Activated CD4-positive, alpha-beta T cell treated with anti-CD3 and anti-CD28 coated beads, Interleukin-2, amount 50 U/mL, for 48 hours (primary cell): ENCODE results near the gene UROD.

ENCODE experiments used
- DNase-seq, 2 experiments: peaks; one replicate each; pipeline ENCODE4 v3.0.0-alpha.2; 2020

Gene UROD

GRCh38 chr1:45009296-45009865 lies 2.7 kb upstream of the UROD start:
- no peak for DNase-seq

- peak; percentile 29 to 42 for DNase-seq
Measured at GRCh38 chr1:45009956-45010854, 1.8 kb upstream of the UROD start.

- DNase-seq: peak; percentile 73 to 81
Measured at GRCh38 chr1:45010855-45011811, 921 bp upstream of the UROD start, which contains the start of gene HECTD3. Gene HECTD3 (minus strand): TSS chr1:45011324. CDS start chr1:45011257, 67 bp downstream.

GRCh38 chr1:45012639-45013278 lies 705 bp downstream of the UROD start:
- peak; percentile 63 to 69 for DNase-seq

- DNase-seq: no peak
Measured at GRCh38 chr1:45013551-45014209, 1.6 kb downstream of the UROD start.

GRCh38 chr1:45014321-45015028 lies 2.4 kb downstream of the UROD start:
- DNase-seq: peak; percentile 81 to 86

- no peak for DNase-seq
Measured at GRCh38 chr1:45015683-45016082, 3.6 kb downstream of the UROD start.

DNA sequence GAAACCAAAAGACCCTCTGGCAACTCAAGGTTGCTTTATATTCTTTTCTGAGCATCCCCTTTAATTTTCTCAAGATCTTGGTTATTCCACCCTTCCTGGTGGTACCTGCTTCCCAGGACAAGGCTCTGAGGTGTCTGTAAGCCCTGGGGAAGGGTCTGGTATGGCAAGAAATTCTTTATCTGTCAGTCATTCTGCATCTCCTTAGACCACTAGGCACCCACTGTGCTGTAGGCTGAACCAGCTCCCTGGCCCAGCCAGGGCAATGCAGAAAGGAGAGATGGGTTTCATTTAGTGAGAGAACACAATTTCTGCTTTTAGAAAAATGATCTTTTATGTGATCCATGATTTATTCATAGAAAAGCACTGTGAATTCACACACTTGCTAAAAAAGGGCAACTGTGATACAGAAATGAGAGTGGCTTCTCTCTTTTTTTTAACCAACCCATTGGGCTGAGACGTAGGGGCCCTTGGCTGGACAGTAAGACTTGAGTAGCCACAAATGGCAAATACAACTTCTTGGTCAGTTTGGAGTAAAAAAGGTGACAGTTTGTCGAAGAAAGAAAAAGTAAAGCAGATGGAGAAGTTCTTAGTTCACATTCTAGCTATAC lies 4.1 kb downstream of the UROD start:
- DNase-seq: no peak

GRCh38 chr1:45016767-45017166 lies 4.7 kb downstream of the UROD start:
- DNase-seq: no peak

- peak; percentile 74 to 75 for DNase-seq
Measured at GRCh38 chr1:45018599-45019230, 6.7 kb downstream of the UROD start.

- no peak for DNase-seq
Measured at GRCh38 chr1:45023663-45024062, 11.6 kb downstream of the UROD start.

GRCh38 chr1:45026446-45026845 lies 14.4 kb downstream of the UROD start:
- DNase-seq: no peak

DNA sequence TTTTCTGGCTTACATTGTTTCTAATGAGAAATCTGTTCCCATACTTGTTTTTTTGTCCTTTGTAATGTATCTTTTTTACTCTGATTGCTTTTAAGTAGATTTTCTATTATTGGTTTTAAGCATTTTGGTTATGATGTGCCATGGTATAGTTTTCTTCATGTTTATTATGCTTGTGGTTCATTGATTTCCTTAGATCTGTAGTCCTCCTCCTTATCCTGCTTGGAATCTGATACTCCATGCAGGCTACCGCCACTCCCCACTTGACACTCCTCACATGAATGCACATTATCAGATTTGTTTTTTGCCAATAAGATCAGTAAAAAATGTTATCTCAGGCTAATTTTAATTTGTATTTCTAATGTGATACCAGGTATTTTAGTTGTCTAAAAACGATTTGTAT lies 20.8 kb downstream of the UROD start:
- DNase-seq: no peak

DNA sequence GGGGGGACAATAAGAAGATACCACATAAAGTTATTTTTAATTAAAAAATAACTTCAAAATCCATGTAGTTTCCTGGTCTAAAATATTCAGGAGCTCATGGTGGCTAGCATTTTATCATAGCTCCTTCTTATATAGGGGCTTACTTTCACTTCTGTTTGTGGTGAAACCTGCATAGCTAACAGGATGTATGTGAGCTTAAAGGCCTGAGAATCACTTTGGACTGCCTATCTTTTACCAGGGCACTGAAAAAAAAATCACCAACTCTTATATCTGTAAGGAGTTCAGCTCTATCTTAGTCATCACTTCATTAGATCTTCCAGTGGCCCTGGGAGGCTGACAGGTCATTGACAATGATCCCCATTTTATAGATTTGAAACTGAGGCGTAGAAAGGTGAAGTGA lies 21.3 kb downstream of the UROD start:
- no peak for DNase-seq

DNA sequence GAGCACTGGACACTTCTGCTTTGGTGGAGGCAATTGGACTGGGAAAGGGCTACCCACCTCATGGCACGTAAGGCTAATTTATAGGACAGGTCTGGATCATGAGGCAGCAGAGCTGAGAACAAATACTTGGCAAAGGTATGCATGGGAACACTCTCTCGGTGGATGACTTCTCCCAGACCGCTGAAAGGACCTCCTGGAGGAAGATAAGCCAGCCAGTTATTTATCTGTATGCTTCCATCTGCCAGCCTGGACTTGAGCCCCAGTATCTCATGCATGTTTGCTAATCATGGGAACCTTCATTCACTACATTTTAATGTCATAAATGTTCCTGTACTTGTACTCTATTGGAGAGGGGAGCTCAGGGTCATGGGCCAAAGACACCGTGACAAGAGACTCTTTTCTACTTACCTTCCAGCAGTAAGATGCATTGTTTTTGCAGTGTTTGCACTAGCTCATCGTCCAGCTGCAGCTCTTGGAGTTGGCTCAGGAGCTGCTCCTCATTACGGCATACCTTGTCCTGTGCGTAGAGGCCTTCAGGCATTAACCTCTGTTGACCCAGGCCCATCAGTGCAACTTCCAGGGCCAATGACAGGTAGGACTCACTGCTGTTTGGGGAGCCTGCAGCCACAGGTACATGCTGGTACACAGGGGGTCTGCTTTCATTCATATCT lies 23.7 kb downstream of the UROD start:
- DNase-seq: no peak

DNA sequence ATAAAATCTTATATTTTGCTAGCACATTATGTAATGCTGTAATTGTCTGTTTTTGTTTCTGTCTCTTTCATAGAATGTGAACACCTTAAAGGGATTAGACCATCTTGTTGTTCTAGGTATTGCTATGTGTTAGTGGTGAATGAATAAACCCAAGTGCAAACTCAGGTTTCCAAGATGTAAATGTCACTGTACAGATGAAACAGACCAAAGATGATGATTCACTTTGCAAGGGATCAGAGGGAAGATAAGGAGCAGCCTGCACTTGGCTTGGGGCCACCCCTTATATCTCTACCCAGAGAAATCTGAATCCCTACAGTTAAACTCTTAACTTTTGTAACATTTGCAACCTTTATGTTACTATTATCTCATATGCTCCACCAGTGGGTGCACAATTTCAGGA lies 25.4 kb downstream of the UROD start:
- DNase-seq: no peak

DNA sequence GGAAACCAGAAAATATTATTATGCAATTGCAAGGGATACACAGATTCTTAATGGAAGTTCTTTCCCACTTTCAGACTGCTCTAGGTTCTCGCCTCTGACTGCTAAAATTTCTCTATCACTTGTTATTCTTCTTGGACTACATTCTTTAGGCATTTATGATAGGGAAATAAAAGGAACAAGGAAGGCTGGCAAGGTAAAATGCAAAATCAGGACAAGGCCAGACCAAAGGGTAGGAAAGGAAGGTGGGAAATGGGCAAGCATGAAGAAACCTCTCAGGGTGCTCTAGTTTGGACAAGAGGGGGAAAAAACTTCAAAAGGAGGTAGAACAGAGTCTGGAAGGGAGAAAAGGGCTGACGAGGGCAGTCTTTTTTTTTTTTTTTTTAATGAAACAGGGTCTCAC lies 26.2 kb downstream of the UROD start:
- no peak for DNase-seq

DNA sequence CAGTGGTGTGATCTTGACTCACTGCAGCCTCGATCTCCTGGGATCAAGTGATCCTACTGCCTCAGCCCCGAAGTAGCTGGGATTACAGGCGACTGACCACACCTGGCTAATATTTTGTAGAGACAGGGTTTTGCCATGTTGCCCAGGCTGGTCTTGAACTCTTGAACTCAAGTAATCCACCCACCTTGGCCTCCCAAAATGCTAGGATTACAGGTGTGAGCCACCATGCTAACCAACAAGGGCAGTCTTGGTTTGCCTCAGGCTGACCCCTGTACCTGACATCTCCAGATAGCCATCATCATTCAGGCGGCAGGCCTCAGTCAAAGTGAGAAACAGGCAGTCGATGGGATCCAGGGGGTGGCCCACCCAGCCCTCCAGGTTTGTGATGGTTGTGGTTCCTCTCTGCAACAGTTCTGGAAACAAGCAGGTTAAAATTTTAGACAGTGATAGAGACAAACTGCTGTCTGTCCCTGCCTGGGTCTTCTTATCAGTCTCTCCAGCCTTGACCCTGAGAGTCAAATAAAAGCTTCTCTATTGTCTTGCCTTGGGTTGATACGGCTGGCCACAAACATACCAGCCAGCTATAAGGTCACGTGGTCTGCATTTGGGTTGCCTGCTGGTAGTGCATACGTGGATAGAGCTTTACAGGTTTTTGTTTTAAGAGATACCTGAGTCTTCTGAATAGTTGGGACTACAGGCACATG lies 26.8 kb downstream of the UROD start:
- DNase-seq: no peak

- DNase-seq: no peak
Measured at GRCh38 chr1:45040297-45040696, 28.2 kb downstream of the UROD start.
